Activated naive CD8-positive, alpha-beta T cell treated with anti-CD3 and anti-CD28 coated beads, Interleukin-2, amount 50 U/mL, for 16 hours (primary cell): ENCODE results near the gene CLINT1.

ENCODE experiments used
- DNase-seq: peaks from one replicate; pipeline ENCODE4 v3.0.0-alpha.2; 2020; ENCODE audit warnings: low read depth, low spot score

The CLINT1 gene

DNA sequence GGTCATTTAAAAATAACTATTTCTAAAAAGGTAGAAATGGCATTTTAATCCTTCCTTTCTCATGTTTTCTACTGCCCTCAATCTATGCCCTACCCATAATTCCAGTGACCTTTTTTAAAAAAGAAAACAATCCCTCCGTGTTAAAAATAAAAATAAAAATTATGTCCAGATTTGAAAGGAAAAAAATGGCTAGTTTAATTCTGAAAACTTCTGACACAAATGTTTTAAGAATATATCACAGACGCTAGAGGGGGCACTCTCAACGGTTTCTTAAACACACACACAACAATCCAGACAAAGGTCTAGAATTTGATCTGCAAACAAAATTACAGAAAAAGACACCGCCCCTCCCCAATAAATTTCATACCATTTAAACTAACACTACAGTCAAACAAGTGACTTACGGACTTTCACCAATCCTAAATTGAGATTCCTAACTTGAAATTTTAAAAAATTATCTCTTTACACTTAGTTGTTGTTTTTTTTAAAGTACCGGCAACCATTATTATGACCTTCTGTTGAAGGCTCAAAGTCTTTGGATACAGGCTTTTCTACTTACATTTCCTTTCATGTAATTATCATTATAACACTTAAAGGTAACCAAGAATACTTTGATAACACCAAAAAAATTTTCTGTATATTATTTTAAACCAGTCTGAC, 38.2 kb downstream of the CLINT1 start:
- no peak for DNase-seq

DNA sequence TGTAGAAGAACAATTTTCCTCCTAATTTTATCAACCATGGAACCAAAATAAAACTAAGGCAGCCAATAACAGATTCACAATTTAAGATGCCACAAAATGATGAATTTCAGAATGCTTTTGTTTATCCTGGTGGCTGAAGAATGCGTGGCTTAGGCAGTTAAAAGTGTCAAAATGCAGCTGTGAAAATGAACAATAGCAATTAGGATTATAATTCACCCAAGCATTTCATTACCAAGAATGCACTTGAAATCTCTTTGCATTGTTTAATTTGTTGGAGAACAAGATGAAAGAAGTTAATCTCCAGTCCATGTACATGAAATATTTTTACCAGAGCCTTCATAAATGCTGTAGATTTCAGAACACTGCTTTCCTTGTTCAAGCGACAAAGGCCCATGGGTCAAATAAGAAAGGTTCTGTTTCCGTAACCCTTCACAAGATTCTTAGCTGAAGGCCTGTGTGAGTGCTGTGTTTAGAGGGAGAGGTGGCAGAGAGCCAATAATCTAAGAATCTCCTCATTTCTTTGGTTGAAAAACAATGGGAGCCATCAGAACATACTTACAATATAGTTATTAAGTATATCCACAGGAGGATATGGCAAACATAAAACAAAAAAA, 39.3 kb downstream of the CLINT1 start:
- no peak for DNase-seq

DNA sequence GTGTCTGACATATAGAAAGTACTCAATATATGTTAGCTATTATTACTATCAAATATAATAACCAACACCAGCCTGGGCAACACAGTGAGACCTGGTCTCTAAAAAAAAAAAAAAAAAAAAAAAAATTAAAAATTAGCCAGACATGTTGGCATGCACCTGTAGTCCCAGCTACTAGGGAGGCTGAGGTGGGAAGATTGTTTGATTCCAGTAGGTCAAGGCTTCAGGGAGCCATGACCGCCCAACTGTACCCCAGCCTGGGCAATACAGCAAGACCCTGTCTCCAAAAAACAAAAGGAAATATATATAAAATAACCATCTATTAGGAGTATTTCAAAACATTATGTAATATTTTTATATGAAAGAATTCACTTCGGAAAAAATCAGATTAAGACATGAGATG, 40.6 kb downstream of the CLINT1 start:
- DNase-seq: no peak

DNA sequence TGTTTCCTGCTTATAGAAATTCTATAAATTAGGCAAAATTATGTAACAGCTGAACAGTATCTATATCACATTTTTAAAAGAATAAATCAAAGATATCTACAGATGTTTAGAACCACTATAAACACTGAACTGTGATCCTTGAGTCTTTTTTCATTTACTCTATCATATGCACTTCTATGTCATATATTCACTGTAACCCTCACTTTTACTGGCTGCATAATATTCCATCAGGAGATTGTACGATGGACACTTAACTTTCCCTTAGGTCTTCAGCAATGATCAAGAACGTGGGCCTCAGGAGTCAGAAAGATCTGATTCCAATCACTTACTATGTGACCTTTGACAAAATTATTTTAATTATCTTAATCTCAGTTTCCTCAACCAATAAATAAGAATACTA, 41.0 kb downstream of the CLINT1 start:
- no peak for DNase-seq

DNA sequence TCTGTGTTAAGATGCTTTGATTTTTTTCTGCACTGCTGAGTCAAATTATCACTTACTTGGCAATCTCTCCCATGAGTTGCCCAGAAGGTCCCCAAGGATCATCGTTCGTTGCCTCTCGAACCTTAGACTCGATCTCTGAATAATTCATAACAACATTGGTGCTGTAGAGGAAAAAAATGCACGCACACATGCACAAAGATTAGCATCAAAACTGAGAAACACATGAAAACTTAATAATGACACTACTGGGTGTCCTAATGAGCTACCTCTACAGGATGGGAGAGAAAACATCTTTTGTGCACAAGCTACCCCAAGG, 41.6 kb downstream of the CLINT1 start:
- DNase-seq: no peak

DNA sequence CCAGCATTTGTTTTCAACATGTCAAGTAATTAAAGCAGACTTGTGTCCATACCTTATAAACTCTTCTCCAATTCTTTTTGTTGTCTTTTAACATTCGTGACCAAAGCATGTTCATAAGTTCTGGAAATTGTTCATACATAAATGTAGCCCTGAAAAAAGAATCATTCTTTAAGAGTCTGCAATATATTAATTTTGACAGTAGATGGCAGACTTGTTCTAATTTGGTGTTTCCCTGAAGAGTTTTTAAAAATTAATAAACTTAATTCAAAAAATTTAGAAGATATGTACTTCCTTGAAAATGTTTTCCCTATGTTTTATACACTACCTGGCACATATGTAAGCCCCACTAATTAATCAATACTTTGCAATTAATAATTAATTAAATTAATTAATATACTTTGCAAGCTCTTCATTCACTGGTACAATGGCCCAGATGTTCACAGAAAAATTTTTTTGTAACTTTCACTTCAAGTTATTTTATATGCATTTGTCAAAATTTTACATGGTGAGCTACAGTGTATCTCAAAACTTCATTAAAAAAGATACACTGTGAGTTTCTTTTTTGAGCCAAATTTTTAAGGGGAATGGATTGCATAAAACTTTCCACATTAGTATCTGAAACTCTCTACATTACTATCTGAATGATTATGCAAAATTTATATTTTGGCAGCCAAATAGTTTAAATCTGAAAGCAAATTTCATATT, 42.1 kb downstream of the CLINT1 start:
- DNase-seq: no peak

DNA sequence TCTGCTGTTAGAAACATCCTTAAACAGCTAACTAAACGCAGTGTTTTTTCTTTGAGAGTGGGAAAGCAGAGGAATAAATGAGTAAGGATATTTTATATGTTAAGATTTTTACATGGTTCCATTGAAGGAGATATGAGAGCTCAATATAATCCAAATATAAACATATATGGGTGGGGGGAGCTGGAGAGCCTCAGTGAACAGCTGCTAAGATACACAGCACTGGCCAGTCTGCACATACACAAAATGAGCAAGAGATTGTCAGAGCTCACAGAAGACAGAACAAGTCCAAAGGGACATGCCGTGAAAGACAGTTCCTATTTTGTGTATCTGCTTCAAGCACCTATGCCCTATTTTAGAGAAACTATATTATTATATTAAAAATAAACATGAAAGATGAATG, 46.9 kb downstream of the CLINT1 start:
- DNase-seq: no peak

DNA sequence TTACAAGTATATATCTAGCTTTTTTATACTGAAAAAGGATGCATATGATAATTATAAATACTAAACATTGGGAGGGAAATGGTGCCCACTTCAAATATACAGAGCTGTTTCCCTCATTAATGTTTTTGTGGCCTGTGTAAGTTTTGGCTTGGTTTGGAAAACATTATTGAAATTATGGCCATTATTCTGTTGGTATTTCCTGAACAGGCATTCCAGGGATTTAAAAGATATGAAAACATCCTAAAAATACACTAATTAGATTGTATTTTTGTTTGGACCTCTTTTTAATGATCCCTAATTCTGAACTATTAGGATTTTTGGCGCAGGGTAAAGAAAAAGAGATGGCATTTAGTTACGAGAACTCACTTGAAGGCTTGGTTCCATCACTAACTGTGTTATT, 50.9 kb downstream of the CLINT1 start:
- no peak for DNase-seq

DNA sequence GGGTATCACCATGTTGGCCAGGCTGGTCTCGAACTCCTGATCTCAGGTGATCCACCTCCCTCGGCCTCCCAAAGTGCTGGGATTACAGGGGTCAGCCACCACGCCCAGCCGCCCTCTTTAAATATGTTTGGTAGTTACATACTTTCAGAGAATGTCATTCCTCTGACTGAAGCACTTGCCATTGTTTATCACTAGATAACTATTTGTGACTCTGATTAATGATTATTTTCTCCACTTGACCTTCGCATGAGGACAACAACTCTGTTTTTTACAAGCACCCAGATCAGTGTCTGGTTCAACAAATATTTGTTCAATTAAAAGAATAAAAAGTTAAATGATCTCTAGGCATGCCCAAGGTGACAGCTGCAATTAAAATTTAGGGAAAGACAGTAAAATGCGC, 56.2 kb downstream of the CLINT1 start:
- DNase-seq: no peak

DNA sequence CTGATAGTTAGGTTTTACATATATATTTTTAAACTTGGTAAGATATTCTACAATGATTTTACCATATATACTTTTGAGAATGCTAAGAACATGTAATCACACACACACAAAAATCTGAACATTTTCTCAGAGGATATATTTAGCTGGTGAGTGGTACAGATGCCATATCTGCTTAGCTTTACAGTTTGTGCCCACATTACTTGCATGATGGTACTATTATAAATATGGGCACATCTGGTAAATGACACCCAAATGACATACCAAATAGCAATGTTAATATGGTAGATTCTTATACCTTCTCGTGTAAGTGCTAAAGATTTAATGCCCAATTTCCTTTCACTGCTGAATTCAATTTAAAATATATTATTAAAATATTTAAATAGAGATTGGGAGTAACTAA, 58.8 kb downstream of the CLINT1 start:
- no peak for DNase-seq

DNA sequence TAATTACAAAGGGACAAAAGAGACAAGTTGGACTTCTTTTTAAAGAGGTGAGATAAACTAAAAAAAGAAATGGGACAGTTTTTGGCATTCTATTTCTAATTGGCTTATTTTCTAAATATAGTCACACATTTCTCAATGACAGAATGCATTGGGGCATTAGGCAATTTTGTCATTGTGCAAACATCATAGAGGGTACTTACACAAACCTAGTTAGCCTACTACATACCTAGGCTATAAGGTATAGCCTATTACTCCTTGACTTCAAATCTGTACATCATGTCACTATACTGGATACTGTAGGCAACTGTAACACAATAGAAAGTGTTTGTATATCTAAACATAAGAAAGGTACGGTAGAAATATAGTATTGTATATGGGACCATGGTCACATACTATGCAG, 59.4 kb downstream of the CLINT1 start:
- DNase-seq: no peak

DNA sequence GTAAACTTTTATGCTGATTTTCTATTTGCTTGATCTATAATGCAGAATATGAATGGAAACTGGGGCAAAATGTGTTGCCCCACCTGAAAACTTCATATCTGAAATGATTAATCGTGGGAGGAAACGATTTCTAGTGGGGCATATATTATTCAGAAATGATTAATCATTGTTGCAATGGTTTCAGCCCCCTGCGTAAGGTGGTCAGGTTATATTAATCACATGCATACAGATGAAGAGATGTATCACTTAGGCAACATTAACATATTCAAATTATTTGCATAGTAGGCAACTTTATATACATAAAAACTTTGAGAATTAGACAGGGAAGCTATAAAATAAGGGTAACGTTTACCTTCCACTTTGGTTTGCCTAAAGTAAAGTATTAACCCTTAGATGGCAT, 65.6 kb downstream of the CLINT1 start:
- no peak for DNase-seq

DNA sequence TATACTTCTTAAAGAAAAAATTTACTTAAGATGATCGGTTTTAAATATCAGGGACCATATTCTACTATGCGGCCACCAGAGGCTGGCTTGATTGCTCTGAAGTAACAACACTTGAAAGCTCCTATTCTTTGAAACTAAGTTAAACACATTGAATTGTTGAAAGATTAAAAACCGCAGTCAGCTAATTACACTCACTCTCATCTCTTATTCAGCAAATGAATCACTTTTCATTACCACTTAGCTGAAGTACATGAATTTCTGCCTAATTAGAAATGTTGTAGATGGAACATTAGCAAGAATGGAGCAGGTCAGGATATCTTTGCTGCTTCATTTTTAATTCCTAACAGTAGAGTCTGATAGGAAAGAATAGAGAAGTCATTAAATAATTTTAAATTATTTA, 73.1 kb downstream of the CLINT1 start:
- no peak for DNase-seq

DNA sequence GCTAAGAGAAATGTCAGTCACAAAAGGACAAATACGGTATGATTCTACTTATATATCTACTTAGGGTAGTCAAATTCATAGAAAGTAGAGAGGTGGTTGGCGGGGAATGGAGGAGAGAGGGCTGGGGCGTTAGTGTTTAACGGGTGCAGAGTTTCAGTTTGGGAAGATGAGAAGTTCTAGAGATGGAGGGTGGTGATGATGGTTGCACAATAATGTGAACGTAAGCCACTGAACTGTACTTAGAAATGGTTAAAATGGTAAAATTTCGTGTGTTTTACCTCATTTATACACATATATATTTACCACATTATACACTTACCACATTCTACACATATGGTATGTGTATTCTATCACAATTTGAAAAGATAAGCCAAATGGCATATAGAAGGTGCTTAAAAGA, 79.7 kb downstream of the CLINT1 start:
- DNase-seq: no peak

DNA sequence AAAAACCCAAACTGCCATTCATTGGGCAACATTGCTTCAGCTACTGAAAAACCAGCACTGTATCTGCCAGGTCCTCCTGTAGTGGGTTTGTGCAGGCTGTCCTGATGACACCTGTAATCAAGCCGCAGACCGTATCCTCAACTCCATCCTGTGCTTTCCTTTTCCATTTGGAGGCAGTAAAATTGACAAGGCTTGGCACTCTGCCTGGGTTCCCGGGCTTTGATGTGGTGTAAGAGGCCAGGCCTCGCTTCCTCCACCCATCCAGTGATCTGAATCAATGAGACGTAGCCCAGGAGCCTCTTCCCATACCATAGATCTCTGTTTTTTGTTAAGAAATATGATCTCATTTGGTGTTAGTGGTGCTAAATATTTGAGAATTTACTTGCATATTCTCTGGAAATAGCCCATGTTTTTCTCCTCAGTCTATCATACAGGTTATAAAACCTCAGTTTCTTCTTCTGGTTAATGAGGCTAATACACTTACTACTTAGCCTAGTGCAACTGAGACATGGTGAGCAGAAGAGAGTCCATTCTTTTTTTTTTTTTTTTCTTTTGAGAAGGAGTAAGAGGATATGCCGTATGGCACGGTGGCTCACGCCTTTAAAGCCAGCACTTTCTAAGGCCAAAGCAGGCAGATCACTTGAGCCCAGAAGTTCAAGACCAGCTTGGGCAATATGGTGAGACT, 80.7 kb downstream of the CLINT1 start:
- DNase-seq: no peak

DNA sequence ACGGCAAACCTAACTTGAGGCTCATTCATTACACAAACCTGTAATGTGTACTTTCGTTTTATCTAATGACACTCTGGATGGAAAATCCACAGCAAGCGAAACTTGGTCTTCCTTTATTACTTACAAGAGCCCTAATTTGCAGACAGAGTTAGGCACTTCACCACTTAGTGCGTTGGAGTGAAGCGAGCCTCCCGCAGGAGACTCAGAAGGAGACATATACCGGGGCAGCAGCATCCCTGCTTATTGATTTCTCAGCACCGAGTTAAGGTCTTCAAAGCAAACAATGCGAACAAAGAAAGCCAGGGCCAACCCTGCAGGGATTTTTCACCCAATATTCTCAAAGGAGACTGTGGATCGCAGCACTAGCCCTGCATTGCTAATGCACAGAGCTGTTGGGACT, 86.8 kb downstream of the CLINT1 start:
- no peak for DNase-seq

DNA sequence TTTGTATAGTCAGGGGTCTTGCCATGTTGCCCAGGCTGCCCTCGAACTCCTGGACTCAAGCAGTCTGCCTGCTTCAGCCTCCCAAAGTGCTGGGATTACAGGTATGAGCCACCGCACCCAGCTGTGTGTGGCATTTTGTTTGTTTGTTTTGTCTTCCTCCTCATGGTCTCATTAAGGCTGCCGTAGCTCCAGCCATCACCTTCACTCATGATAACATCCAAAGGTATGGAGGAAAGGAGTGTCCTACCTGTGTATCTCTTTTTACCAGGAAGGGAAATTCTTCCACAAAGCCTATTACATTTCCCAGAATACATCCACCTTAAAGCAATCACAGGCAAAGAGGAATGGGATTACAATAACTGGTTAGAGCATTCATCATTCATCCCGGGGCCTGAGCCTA, 88.3 kb downstream of the CLINT1 start:
- no peak for DNase-seq

DNA sequence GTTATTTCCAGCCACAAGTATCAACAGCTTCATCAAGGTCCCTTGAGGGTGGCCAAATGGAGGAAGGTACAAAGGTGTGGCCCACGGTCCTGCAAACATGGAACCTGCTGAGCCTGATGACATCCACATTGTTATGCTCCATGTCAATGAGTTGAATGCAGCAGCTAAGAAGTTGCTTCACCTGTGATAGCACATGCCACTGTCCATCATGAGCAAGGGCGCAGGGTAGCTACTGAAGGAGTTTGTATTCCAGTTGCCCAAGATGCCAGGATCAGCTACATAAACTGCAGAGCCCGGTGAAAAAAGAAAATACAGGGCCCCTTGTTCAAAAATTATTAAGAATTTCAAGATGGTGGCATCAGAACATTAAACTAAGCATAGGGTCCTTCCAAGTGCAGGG, 91.3 kb downstream of the CLINT1 start:
- no peak for DNase-seq

DNA sequence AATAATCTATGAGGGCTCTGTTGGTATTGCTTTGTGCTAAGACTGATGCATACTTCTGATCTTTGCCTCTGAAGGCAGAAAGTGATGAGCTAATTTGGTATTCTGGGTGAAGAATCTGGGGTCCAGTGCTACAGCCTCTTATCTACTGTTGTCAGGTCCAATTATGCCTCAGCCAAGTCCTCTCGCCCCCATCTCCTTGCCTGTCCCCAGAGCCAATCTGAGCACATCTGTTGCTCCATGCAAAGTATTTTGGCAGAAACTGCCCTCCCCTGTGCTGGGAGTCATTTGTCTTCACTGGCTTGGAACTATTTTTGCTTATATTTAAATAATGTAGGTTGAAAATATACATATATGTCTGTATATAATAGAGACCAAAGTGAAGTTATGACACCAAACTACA, 92.0 kb downstream of the CLINT1 start:
- no peak for DNase-seq

DNA sequence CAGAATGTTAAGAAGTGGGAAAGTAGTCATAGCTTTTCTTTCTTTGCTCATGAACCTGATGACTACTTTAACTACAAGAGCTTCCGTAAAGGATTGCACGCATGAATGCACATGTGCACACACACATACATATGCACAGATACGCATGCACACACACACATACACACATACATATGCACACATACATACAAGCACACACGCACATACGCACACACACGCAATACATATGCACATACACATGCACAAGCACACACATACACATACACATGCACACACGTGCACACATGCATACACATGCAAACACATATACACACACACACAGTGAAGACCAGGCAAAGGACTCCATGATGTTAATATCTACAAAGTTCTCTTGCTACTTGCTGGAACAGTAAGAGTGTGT, 92.5 kb downstream of the CLINT1 start:
- DNase-seq: no peak

DNA sequence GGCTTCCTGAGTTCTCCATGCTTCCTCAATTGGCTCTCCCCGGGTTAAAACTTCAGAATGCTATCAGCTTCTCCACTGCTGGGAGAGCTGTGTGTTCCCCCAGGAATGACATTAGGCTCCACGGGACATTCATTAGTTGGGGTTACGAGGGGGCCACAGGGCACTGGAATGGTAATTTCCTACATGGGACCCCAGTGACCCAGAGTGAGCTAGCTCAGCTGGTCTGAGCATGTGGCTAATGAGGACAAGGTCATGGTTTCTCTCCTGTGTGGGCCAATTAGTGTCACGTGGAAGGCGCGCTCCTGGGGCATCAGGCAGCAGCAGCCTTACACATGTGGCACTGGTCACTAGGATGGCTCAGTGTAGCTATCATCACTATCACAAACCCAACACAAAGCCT, 94.4 kb downstream of the CLINT1 start:
- DNase-seq: no peak

DNA sequence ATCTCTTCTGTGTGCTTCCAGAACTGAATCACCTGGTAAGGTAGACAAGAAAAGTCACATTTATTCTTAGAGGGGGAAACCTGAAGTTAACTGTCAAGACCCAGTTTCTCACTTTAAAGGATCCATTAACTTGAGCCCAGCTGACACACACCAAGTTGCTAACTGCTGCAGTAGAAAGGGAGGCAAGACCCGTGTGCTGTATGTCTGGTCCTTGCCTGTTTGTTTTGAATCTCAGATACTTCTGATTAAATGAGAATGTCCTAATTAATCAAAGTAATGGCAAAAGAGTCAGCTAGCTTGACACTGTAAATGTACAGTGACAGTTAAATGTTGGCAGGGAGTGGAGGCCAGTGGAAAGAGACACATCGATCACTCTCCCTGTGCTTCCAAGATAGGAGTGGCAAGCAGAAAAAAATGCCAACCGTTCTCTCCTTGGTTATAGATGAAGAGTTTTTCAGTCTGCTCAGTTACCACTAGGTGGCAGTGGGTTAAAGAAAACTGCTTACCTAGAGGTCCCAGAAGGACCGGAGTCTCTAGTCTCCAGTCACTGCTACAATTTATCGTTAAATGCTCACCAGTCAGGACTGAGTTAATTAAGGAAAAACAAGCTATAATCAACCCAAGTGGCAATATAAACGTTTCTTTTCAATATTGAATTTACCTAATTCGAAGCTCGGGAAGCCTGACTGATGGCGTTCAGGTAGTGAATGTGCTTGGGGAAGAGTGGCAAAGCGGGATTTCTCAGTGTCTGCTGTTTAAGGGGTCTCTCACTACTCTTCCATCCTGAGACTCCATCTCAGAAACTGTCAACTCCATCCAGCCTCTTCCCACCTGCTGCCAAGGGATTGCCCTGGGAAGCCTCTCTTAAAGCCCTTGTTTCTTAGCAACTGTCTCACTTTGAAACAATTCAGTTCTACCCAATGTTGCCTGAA, 97.0 kb downstream of the CLINT1 start:
- DNase-seq: no peak
